GM12864 (cell line): ENCODE data around the gene CMAS.
"Not testable (repeated sequence)": the region's sequence is repeated elsewhere in the genome, so short reads cannot be mapped to it uniquely, and the experiment has no call there.

Source experiments
- DNase-seq: peaks from one replicate; pipeline ENCODE4 v3.0.0-alpha.2; 2011; ENCODE audit warnings: low read depth
- H3K4me3 ChIP-seq: 2 replicates; pipeline ENCODE4 v1.5.1; 2011; ENCODE audit warnings: mild to moderate bottlenecking, low read depth, low read length, control low read depth
- CTCF ChIP-seq: IDR thresholded peaks from 2 replicates; pipeline ENCODE4 v1.5.1; 2011; ENCODE audit warnings: low read depth, mild to moderate bottlenecking, moderate library complexity, low read length, control low read depth, inconsistent platforms; ENCODE audit errors: missing control alignments

Gene CMAS

GRCh38 chr12:22014783-22015144 is 31.3 kb upstream of the CMAS start:
- no peak overlapping the region for H3K4me3 ChIP-seq
- no peak for DNase-seq
- no peak for TF ChIP-seq CTCF

- DNase-seq: no peak
- no peak overlapping the region for H3K4me3 ChIP-seq
- TF ChIP-seq CTCF: no peak
These were observed 29.0 kb upstream of the CMAS start for GRCh38 chr12:22016982-22017381.

GRCh38 chr12:22018860-22019259 is 27.2 kb upstream of the CMAS start:
- no peak overlapping the region for H3K4me3 ChIP-seq
- TF ChIP-seq CTCF: peak; percentile 19
- no peak for DNase-seq

- not testable (repeated sequence) for H3K4me3 ChIP-seq, DNase-seq
These were observed 22.5 kb upstream of the CMAS start for GRCh38 chr12:22023489-22023888.

- no peak for DNase-seq
- TF ChIP-seq CTCF: no peak
- H3K4me3 ChIP-seq: no peak overlapping the region
These were observed 16.5 kb upstream of the CMAS start for GRCh38 chr12:22029491-22029890.

GRCh38 chr12:22029991-22030390 is 16.0 kb upstream of the CMAS start:
- no peak for DNase-seq
- TF ChIP-seq CTCF: no peak
- H3K4me3 ChIP-seq: no peak overlapping the region

- no peak for TF ChIP-seq CTCF
- DNase-seq: no peak
- no peak overlapping the region for H3K4me3 ChIP-seq
These were observed 13.3 kb upstream of the CMAS start for GRCh38 chr12:22032732-22033131.
